ENCODE results near the gene NUBP2.

Gene NUBP2

DNA sequence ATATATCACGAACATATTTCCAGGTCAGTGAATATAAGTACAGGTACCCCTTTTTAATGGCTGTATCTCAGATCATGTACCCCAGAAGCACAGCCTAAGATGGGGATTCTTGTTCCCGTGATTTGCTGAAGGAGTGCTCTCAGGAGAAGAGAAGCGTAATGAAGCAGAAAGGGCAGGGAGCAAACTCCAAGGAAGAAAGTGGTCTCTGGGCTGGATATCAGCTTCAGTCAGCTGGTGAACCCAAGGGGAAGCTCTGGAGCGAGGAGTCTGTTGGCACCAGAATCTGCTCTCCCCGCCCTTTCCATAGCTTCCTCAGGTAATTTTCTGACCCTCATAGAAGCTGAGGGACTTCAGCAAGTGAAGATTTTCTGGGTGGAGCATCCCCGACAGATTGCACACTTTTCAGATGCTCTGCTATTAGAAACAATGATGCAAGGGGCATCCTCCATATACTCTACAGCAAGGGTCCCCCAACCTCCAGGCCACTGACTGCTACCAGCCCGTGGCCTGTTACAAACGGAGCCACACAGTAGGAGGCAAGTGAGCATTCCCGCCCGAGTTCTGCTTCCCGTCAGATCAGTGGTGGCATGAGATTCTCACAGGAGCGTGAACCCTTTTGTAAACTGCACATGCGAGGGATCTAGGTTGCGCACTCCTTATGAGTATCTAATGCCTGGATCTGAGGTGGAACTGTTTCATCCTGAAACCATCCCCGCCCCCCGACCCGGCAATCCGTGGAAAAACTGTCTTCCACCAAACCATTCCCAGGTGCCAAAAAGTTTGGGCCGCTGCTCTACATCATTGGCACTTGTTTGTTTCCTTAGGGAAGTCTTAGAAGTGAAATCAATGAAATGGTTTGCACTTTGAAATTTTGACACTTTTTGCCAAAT is 48.7 kb downstream of the NUBP2 start:
- no peak for DNase-seq

DNA sequence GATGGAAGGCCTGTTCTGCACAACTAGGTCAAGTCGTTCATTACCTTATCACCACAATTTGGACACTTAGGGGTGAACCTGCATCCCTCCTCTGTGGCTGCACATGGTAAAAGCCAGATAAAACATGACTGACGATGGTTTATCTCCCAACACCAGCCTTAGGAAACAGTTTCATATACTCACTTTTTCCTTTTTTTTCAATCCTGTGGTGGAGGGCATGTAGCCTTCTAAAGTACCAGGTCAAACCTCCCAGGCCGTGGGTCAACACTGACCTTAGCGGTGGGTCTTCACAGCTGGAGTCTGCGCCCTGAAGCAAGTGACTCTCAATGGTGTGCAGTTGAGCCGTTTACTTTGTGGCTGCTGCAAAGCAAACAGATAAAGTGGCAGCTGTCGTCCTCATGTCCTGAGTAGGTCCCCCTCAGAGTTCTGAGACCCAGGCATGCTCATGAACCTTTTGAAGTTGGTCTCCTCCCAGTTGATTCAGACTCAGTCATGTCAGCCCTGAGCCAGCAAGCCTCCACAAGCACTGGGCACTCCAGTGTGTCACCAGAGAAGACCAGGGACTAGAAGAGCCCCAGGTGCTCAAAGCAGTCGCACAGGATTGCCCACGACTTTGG is 50.2 kb downstream of the NUBP2 start:
- DNase-seq, result no peak

DNA sequence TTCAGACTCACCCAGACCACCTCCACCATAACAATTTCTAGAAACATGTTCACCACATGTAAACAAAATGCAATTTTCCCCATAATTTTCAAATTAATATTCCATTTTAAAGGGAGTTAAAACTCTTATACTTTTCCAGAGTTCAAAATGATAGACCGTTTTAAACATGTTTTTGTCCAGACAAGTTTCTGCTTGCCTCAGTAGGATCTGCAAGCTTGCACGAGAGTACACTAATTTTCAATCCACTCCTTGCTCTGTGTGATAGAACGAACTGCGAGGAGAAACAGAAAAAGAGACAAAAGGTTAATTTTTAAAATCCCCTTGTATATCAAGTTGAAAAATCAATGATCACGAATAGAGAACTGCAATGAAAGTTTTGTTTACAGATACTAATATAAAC is 51.3 kb downstream of the NUBP2 start:
- no peak for DNase-seq

All from islet precursor cell (in vitro differentiated cells).